LNCaP clone FGC (cell line): Measurements from ENCODE around the gene UCKL1.
"Not testable (repeated sequence)": the region's sequence is repeated elsewhere in the genome, so short reads cannot be mapped to it uniquely, and the experiment has no call there.

ENCODE experiments used
- DNase-seq: peaks from one replicate; pipeline ENCODE4 v3.0.0-alpha.2; 2011; ENCODE audit warnings: low read depth
- H3K4me3 ChIP-seq: 2 replicates; pipeline ENCODE4 v1.5.1; 2011; ENCODE audit warnings: mild to moderate bottlenecking, low read depth, low read length, control low read depth
- CTCF ChIP-seq: IDR thresholded peaks from 2 replicates; pipeline ENCODE4 v1.5.1; 2012; ENCODE audit warnings: mild to moderate bottlenecking; ENCODE audit not compliant: control insufficient read depth, insufficient read depth; ENCODE audit errors: extremely low read depth

UCKL1 gene

DNA sequence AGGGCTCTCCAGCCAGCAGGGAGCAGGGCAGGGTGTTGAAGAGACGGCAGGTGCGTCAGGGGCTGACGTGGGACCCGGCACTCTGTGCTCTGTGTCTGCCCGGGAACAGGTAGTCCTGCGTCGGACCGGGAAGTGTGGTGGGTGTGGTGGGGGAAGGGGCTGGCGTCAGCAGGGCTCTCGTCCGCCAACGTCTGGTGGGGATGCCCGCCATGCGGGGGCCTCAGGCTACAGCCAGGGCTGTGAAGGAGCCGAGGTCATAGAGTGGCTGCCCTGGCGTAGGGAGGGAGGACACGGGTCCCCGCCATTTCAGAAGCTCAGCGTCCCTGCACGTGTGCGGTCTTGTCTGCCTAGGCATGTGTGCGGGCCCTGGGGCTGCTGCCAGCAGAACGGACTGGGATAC, 36.0 kb downstream of the UCKL1 start:
- TF ChIP-seq CTCF, result no peak
- no peak overlapping the region for H3K4me3 ChIP-seq
- DNase-seq, result no peak

- no peak for DNase-seq
- H3K4me3 ChIP-seq, result no peak overlapping the region
- TF ChIP-seq CTCF, result no peak
These were observed 37.1 kb downstream of the UCKL1 start for GRCh38 chr20:63919130-63919529.

DNA sequence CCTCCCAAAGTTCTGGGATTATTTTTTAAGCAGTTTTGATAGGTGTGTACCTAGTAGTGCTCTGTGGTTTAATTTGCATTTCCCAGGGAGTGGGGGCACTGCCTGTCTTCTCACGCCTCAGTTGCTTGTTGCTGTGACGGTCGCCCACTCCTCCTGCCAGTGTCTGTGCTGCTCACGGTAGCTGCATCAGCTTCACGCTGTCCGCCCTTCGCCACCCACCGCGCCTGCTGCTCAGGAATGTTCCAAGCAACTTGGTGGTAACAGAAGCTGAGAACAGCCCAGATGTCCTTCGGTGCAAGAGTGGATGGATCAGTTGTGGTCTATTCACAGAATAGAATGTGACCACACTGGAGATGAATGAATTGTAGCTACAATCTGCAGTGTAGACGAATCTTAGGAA, 38.4 kb downstream of the UCKL1 start:
- no peak overlapping the region for H3K4me3 ChIP-seq
- no peak for TF ChIP-seq CTCF
- no peak for DNase-seq

- DNase-seq, H3K4me3 ChIP-seq: not testable (repeated sequence)
These were observed 39.8 kb downstream of the UCKL1 start for GRCh38 chr20:63916371-63916939.

DNA sequence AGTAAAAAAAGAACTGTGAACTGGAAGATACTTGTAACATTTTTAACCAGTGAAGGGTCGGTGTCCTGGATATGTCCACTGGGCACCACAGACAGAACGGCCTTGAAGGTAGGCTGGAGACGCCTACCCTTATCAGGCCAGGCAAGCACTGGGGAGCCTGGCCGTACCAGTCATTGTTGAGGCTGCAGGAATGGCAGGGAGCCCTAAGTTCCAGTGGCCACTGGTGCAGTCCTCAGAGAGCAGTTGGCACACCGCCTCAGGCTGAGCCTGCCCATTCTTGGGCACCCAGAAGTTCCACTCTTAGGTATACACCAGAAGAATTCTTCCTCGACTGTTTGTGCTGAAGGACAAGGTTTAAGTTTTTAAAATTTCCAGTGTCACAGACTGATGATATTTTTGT, 40.7 kb downstream of the UCKL1 start:
- H3K4me3 ChIP-seq, result no peak overlapping the region
- no peak for TF ChIP-seq CTCF
- no peak for DNase-seq

- TF ChIP-seq CTCF, result no peak
- H3K4me3 ChIP-seq, result no peak overlapping the region
- no peak for DNase-seq
These were observed 42.4 kb downstream of the UCKL1 start for GRCh38 chr20:63913768-63914167.

DNA sequence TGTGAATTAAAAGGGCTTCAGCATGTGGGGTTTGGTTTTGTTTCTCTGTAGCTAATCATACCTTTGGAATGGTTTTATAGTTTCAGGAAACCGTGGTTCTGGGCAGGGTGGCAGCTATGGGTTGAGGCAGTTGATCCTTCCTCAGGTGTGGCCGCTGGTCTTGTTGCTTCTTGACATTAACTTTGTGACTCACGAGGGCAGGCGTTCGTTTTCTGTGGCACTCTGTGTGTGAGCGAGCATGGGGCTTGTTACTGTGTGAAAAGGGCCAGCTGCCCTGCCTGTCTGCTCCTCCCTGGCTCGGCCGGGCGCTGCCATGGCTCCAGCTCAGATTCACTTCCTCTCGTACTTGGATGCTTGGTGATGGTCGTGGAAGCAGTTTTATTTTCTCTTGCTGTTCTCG, 45.0 kb downstream of the UCKL1 start:
- DNase-seq, result peak; percentile 22
- no peak for TF ChIP-seq CTCF
- no peak overlapping the region for H3K4me3 ChIP-seq
